Esophagus muscularis mucosa (tissue), 3 donors: ENCODE measurements around the gene C16orf46.

Experiments used
- CTCF ChIP-seq, 3 experiments: fragments of 200-600 bp in 2 of 3; fragments of 450-650 bp in 1 of 3; sonication (generic) in 2 of 3; IDR thresholded peaks; one replicate each; pipeline ENCODE4 v1.5.1; 2017 to 2019; ENCODE audit warnings: antibody characterized with exemption in 3 of 3, mild to moderate bottlenecking in 2 of 3, moderate library complexity in 1 of 3
- POLR2A ChIP-seq: fragments of 450-650 bp; IDR thresholded peaks from one replicate; pipeline ENCODE4 v1.6.1; 2017; ENCODE audit warnings: antibody characterized with exemption, moderate library complexity, mild to moderate bottlenecking, low read depth
- POLR2AphosphoS5 ChIP-seq, 2 donors: sonication (generic); formaldehyde crosslinking; IDR thresholded peaks; one replicate each; pipeline ENCODE4 v1.6.1; 2017; ENCODE audit warnings: antibody characterized with exemption in 2 of 2

GRCh38 chr16:81081014-81081413, 4.0 kb upstream of the C16orf46 start:
- TF ChIP-seq CTCF (IDR thresholded peaks at IDR 0.05) (no peak), POLR2AphosphoS5 (IDR thresholded peaks at IDR 0.05) (no peak), POLR2A (no peak)
